Measurements from ENCODE around the gene KCTD5. TPM values are rescaled to one million over a fixed set of nuclear protein-coding genes. Genes with fewer than 3 reads are reported as not detected.

The KCTD5 gene
- total RNA-seq, 1 donor from 2014 or later: 55.4 TPM

- Histone ChIP-seq H4K20me1 (ENCODE audit: insufficient read depth, low read length) (peaks cover 57% of the 10 kb centered on the region), H3K79me2 (ENCODE audit: insufficient read depth, low read length) (peaks cover 30% of the 10 kb centered on the region), H3K9me3 (ENCODE audit: insufficient read depth, low read depth, low read length) (no peaks in the 10 kb centered on the region), H3K4me2 (ENCODE audit: low read length) (no peak overlapping the region), H3K36me3 (ENCODE audit: insufficient read depth, low read length) (no peaks in the 10 kb centered on the region), H3K9ac (ENCODE audit: low read length) (no peak overlapping the region), H3K27me3 (ENCODE audit: insufficient read depth, low read length) (no peaks in the 10 kb centered on the region), H3K27ac (ENCODE audit: low read depth, low read length) (no peak overlapping the region), H3K4me1 (ENCODE audit: insufficient read depth, low read length) (peaks cover 9% of the 10 kb centered on the region), H3K4me3 (ENCODE audit: insufficient read depth, low read depth, low read length) (no peak overlapping the region), H2AFZ (ENCODE audit: low read depth, low read length) (no peak overlapping the region)
- FAIRE-seq: no peak
- no peak for DNase-seq (ENCODE audit: low read depth)
- Mint-ChIP-seq H3K4me1 (ENCODE audit: low read depth, unreplicated experiment) (peaks cover 1% of the 10 kb centered on the region), H3K36me3 (ENCODE audit: low read depth, unreplicated experiment) (peaks cover 6% of the 10 kb centered on the region), H3K27ac (ENCODE audit: unreplicated experiment) (no peak overlapping the region), H3K9me3 (ENCODE audit: unreplicated experiment) (no peaks in the 10 kb centered on the region), H3K4me3 (ENCODE audit: unreplicated experiment) (no peak overlapping the region), H3K27me3 (ENCODE audit: low read depth, unreplicated experiment) (no peaks in the 10 kb centered on the region)
- no peak for TF ChIP-seq EZH2 (IDR thresholded peaks at IDR 0.05; ENCODE audit: insufficient read depth, low read length)
- no peak for TF ChIP-seq CTCF (IDR thresholded peaks at IDR 0.05; ENCODE audit: insufficient read depth, low read depth, low read length)
Measured at GRCh38 chr16:2697401-2697948, 15.2 kb downstream of the KCTD5 start.

- no peaks in the 10 kb centered on the region for H3K9me3 ChIP-seq (ENCODE audit: insufficient read depth, low read depth, low read length)
- DNase-seq (ENCODE audit: low read depth) (no peak), FAIRE-seq (no peak)
- peaks cover 22% of the 10 kb centered on the region for H3K79me2 ChIP-seq (ENCODE audit: insufficient read depth, low read length)
- no peaks in the 10 kb centered on the region for H3K36me3 ChIP-seq (ENCODE audit: insufficient read depth, low read length)
- H4K20me1 ChIP-seq (ENCODE audit: insufficient read depth, low read length): peaks cover 57% of the 10 kb centered on the region
- no peak for TF ChIP-seq CTCF (IDR thresholded peaks at IDR 0.05; ENCODE audit: insufficient read depth, low read depth, low read length)
- TF ChIP-seq EZH2 (IDR thresholded peaks at IDR 0.05; ENCODE audit: insufficient read depth, low read length): no peak
- H2AFZ ChIP-seq (ENCODE audit: low read depth, low read length): no peak overlapping the region
- Mint-ChIP-seq H3K36me3 (ENCODE audit: low read depth, unreplicated experiment) (peaks cover 6% of the 10 kb centered on the region), H3K27me3 (ENCODE audit: low read depth, unreplicated experiment) (no peaks in the 10 kb centered on the region), H3K4me1 (ENCODE audit: low read depth, unreplicated experiment) (peaks cover 1% of the 10 kb centered on the region), H3K27ac (ENCODE audit: unreplicated experiment) (no peak overlapping the region), H3K4me3 (ENCODE audit: unreplicated experiment) (no peak overlapping the region), H3K9me3 (ENCODE audit: unreplicated experiment) (no peaks in the 10 kb centered on the region)
- no peak overlapping the region for H3K27ac ChIP-seq (ENCODE audit: low read depth, low read length)
- no peak overlapping the region for H3K4me2 ChIP-seq (ENCODE audit: low read length)
- H3K4me1 ChIP-seq (ENCODE audit: insufficient read depth, low read length): peaks cover 3% of the 10 kb centered on the region
- H3K27me3 ChIP-seq (ENCODE audit: insufficient read depth, low read length): no peaks in the 10 kb centered on the region
- H3K4me3 ChIP-seq (ENCODE audit: insufficient read depth, low read depth, low read length): no peak overlapping the region
- H3K9ac ChIP-seq (ENCODE audit: low read length): no peak overlapping the region
Measured at GRCh38 chr16:2698103-2698870, 16.0 kb downstream of the KCTD5 start.
